DND-41 (cell line): ENCODE results near the gene KCNMA1.

ENCODE experiments used
- ATAC-seq: fragments of 200-7000 bp; cut with Tn5 transposase; 3 replicates; pipeline ENCODE4 v1.9.1; 2021; ENCODE audit warnings: low read depth; ENCODE audit not compliant: insufficient read depth
- DNase-seq: peaks from one replicate; pipeline ENCODE4 v3.0.0-alpha.2; 2020
- H2AFZ ChIP-seq: 2 replicates; pipeline ENCODE4 v1.6.0; 2012; ENCODE audit warnings: low read depth, low read length
- H3K27ac ChIP-seq: 2 replicates; pipeline ENCODE4 v1.5.1; 2012; ENCODE audit warnings: low read length, inconsistent platforms
- H3K27me3 ChIP-seq: fragments of 200-600 bp; sonication (generic); 2 replicates; pipeline ENCODE4 v1.6.0; 2012; ENCODE audit warnings: low read length, mild to moderate bottlenecking, inconsistent platforms; ENCODE audit not compliant: insufficient read depth, poor library complexity
- H3K36me3 ChIP-seq: 2 replicates; pipeline ENCODE4 v1.5.1; 2012; ENCODE audit warnings: low read length, inconsistent platforms; ENCODE audit not compliant: insufficient read depth
- H3K4me1 ChIP-seq: 2 replicates; pipeline ENCODE4 v1.5.1; 2012; ENCODE audit warnings: mild to moderate bottlenecking, low read length; ENCODE audit not compliant: insufficient read depth
- H3K4me2 ChIP-seq: 2 replicates; pipeline ENCODE4 v1.6.0; 2012; ENCODE audit warnings: mild to moderate bottlenecking, moderate library complexity, low read length, inconsistent platforms; ENCODE audit not compliant: insufficient read depth
- H3K4me3 ChIP-seq, 2 experiments: fragments of 200-600 bp in 1 of 2; shearing (Covaris generic) in 1 of 2; 2 replicates each; pipeline ENCODE4 v1.5.1; 2012 to 2016; ENCODE audit warnings: inconsistent platforms in 2 of 2, low read length in 2 of 2, mild to moderate bottlenecking in 2 of 2, low read depth in 1 of 2, moderate library complexity in 1 of 2
- H3K79me2 ChIP-seq: 2 replicates; pipeline ENCODE4 v1.6.0; 2012; ENCODE audit warnings: low read length, inconsistent platforms; ENCODE audit not compliant: insufficient read depth
- H3K9ac ChIP-seq: 2 replicates; pipeline ENCODE4 v1.6.0; 2012; ENCODE audit warnings: low read depth, mild to moderate bottlenecking, inconsistent platforms, low read length, moderate library complexity
- H3K9me3 ChIP-seq: 2 replicates; pipeline ENCODE4 v1.5.1; 2012; ENCODE audit warnings: low read length, moderate library complexity, mild to moderate bottlenecking, inconsistent platforms; ENCODE audit not compliant: insufficient read depth, severe bottlenecking
- H4K20me1 ChIP-seq: 2 replicates; pipeline ENCODE4 v1.6.0; 2012; ENCODE audit warnings: low read length; ENCODE audit not compliant: insufficient read depth
- EZH2 ChIP-seq: IDR thresholded peaks from 3 replicates; pipeline ENCODE4 v1.6.1; 2012; ENCODE audit warnings: borderline replicate concordance, low read depth, mild to moderate bottlenecking, moderate library complexity, low read length, inconsistent platforms; ENCODE audit not compliant: severe bottlenecking
- TF ChIP-seq, protein P1 (sequence below): IDR thresholded peaks from 2 replicates; pipeline ENCODE4 v1.5.1; 2012; ENCODE audit warnings: borderline replicate concordance, low read length, moderate library complexity, mild to moderate bottlenecking; ENCODE audit not compliant: poor library complexity, severe bottlenecking; ENCODE audit errors: extremely low read depth

KCNMA1 gene

DNA sequence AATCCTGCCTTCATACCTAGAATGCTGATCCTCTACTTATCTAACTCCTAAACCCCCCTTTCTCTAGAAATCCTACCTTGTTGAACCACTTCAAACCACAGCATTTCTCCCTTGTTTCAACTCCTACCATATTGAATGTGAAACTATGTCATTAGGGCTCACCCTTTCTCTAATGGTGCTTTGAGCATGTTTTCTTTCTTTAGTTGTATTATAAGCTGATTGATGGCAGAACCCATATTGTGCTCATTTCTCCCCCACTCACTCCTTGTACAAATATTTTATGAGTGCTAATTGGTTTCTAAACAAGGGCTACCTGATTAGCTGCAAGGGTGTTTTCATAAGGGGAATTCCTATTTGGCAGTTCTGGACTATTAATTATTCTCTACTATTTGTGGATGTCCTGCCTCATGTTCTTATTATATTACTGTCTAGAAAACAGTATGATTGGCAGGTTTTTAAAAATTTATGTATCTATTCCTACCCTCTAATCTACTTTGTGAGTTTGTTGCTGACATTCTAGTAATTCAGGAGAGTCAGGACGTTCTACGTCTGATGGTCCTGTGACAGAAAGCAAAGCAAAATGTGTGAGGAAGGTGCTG lies 765.8 kb downstream of the KCNMA1 start:
- ATAC-seq = no peak
- Histone ChIP-seq H3K9me3 (no peaks in the 10 kb centered on the region), H4K20me1 (no peaks in the 10 kb centered on the region), H3K4me2 (no peak overlapping the region), H3K27ac (no peak overlapping the region), H3K4me1 (no peaks in the 10 kb centered on the region), H2AFZ (no peak overlapping the region), H3K79me2 (no peaks in the 10 kb centered on the region), H3K27me3 (no peaks in the 10 kb centered on the region), H3K4me3 (no peak overlapping the region), H3K36me3 (no peaks in the 10 kb centered on the region), H3K9ac (no peak overlapping the region)
- DNase-seq = no peak
- TF ChIP-seq EZH2 = no peak
- TF ChIP-seq, protein P1, sequence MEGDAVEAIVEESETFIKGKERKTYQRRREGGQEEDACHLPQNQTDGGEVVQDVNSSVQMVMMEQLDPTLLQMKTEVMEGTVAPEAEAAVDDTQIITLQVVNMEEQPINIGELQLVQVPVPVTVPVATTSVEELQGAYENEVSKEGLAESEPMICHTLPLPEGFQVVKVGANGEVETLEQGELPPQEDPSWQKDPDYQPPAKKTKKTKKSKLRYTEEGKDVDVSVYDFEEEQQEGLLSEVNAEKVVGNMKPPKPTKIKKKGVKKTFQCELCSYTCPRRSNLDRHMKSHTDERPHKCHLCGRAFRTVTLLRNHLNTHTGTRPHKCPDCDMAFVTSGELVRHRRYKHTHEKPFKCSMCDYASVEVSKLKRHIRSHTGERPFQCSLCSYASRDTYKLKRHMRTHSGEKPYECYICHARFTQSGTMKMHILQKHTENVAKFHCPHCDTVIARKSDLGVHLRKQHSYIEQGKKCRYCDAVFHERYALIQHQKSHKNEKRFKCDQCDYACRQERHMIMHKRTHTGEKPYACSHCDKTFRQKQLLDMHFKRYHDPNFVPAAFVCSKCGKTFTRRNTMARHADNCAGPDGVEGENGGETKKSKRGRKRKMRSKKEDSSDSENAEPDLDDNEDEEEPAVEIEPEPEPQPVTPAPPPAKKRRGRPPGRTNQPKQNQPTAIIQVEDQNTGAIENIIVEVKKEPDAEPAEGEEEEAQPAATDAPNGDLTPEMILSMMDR = no peak

DNA sequence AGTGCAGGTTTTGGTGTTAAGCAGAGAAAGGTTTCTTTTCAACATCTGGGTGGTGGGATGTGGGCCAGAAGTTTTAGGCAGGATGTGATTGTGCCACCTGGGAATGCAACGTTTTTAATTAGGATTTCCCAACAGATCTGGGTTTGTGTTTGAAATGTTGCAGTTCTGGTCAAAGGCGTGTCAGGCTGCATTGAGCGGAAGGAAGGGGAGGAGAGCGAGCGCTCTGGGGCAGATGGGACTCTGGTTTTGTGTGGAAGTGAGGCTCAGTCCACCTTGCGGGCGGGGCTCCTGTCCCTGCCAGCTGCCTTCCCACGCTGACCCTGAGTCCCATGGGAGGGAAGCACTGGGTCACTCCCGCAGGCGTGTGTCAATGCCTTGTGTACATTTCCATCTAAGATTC lies 767.7 kb downstream of the KCNMA1 start:
- Histone ChIP-seq H4K20me1 (no peaks in the 10 kb centered on the region), H3K27ac (no peak overlapping the region), H2AFZ (no peak overlapping the region), H3K9ac (no peak overlapping the region), H3K79me2 (no peaks in the 10 kb centered on the region), H3K4me2 (no peak overlapping the region), H3K36me3 (no peaks in the 10 kb centered on the region), H3K27me3 (no peaks in the 10 kb centered on the region), H3K9me3 (no peaks in the 10 kb centered on the region), H3K4me1 (no peaks in the 10 kb centered on the region), H3K4me3 (no peak overlapping the region)
- ATAC-seq (no peak), DNase-seq (no peak)
- TF ChIP-seq, protein P1 = no peak
- TF ChIP-seq EZH2 = no peak

GRCh38 chr10:76868098-76868977 lies 769.3 kb downstream of the KCNMA1 start:
- no peaks in the 10 kb centered on the region for H3K36me3 ChIP-seq
- no peak overlapping the region for H3K4me3 ChIP-seq
- ATAC-seq (no peak), DNase-seq (no peak)
- H2AFZ ChIP-seq = no peak overlapping the region
- H3K9ac ChIP-seq = no peak overlapping the region
- H3K4me2 ChIP-seq = no peak overlapping the region
- no peaks in the 10 kb centered on the region for H3K27me3 ChIP-seq
- H3K27ac ChIP-seq = no peak overlapping the region
- no peaks in the 10 kb centered on the region for H3K4me1 ChIP-seq
- no peaks in the 10 kb centered on the region for H3K79me2 ChIP-seq
- TF ChIP-seq EZH2 = no peak
- TF ChIP-seq, protein P1 = no peak
- H4K20me1 ChIP-seq = no peaks in the 10 kb centered on the region
- no peaks in the 10 kb centered on the region for H3K9me3 ChIP-seq
